Gastrocnemius medialis (tissue), 4 donors: ENCODE results near the gene TEAD4. TPM values are rescaled to one million over a fixed set of nuclear protein-coding genes. Genes with fewer than 3 reads are reported as not detected.

ENCODE experiments used
- ATAC-seq, 2 donors: fragments of 150-250 bp; one replicate each; pipeline ENCODE4 v1.9.1; 2016
- DNase-seq, 2 donors: peaks; one replicate each; pipeline ENCODE4 v3.0.0-alpha.2; 2019
- H3K27ac ChIP-seq, 4 donors: fragments of 200-600 bp; sonication (generic); 1 replicate in 1 of 4; 2 replicates in 3 of 4; pipeline ENCODE4 v1.5.1; 2016 to 2018; ENCODE audit warnings: mild to moderate bottlenecking in 2 of 4, moderate library complexity in 1 of 4
- H3K27me3 ChIP-seq, 3 donors: fragments of 200-600 bp; sonication (generic) in 2 of 3; 1 replicate in 1 of 3; 2 replicates in 2 of 3; pipeline versions ENCODE4 v1.5.1 to v1.6.0; 2016 to 2019; ENCODE audit warnings: mild to moderate bottlenecking in 1 of 3, moderate library complexity in 1 of 3
- H3K36me3 ChIP-seq, 2 donors: fragments of 200-600 bp; sonication (generic) in 1 of 2; one replicate each; pipeline ENCODE4 v1.5.1; 2017 to 2018
- H3K4me1 ChIP-seq, 2 donors: fragments of 200-600 bp; sonication (generic) in 1 of 2; one replicate each; pipeline ENCODE4 v1.5.1; 2016 to 2017; ENCODE audit warnings: mild to moderate bottlenecking in 2 of 2
- H3K4me3 ChIP-seq, 4 donors: fragments of 200-600 bp; sonication (generic) in 3 of 4; 1 replicate in 1 of 4; 2 replicates in 3 of 4; pipeline ENCODE4 v1.5.1; 2016 to 2019; ENCODE audit warnings: mild to moderate bottlenecking in 2 of 4
- H3K9me3 ChIP-seq, 3 donors: fragments of 200-600 bp; sonication (generic) in 2 of 3; 1 replicate in 1 of 3; 2 replicates in 2 of 3; pipeline ENCODE4 v1.5.1; 2016 to 2019
- CTCF ChIP-seq, 5 experiments: fragments of 450-650 bp in 3 of 5; fragments of 200-600 bp in 2 of 5; sonication (generic) in 2 of 5; IDR thresholded peaks in 4 of 5; conservative IDR thresholded peaks in 1 of 5; 1 replicate in 4 of 5; 2 replicates in 1 of 5; pipeline ENCODE4 v1.5.1; 2016 to 2019; ENCODE audit warnings: antibody characterized with exemption in 5 of 5, mild to moderate bottlenecking in 3 of 5, moderate library complexity in 3 of 5
- POLR2A ChIP-seq, 2 donors: fragments of 450-650 bp; IDR thresholded peaks; one replicate each; pipeline ENCODE4 v1.6.1; 2017; ENCODE audit warnings: antibody characterized with exemption in 2 of 2, mild to moderate bottlenecking in 2 of 2, moderate library complexity in 2 of 2
- in situ Hi-C, 4 donors: fragments of 200-750 bp; cut with MboI; loops; one replicate each; pipeline versions ENCODE4 v1.15.0 to v1.8.0; 2017; ENCODE audit warnings: low sequenced_read_pairs in 4 of 4
- intact Hi-C: fragments of 100-400 bp; cut with DNase I; formaldehyde crosslinking; loops from one replicate; pipeline ENCODE4 v1.15.1; 2023; ENCODE audit warnings: low total_unique reads
- total RNA-seq, 4 donors: library from RNA; depleted of rRNA; stranded (reverse); fragments of >200 nt; gene quantifications; one replicate each; pipeline versions ENCODE4 v1.1.0 to v1.2.3, GENCODE V29; 2016

Gene TEAD4
- total RNA-seq, 4 donors from 2014 or later = 91.1 to 201 (median 122) TPM

GRCh38 chr12:3042826-3043225 is 83.6 kb downstream of the TEAD4 start:
- in situ Hi-C loops = loop anchor here in 1 of 4 donors (25.0 kb wide), 1 partner anchor 156 kb away; the partner anchor contains the start of genes FOXM1, RHNO1 and TULP3
- H3K9me3 ChIP-seq = no peaks in the 10 kb centered on the region
- H3K4me1 ChIP-seq = peaks cover 25 to 44% of the 10 kb centered on the region in 2 donors
- H3K27me3 ChIP-seq = no peaks in the 10 kb centered on the region
- no peak for TF ChIP-seq POLR2A (IDR thresholded peaks at IDR 0.05)
- TF ChIP-seq CTCF (IDR thresholded peaks at IDR 0.05 in 4 of 5, conservative IDR thresholded peaks at IDR 0.05 in 1 of 5) = no peak
- DNase-seq (no peak), ATAC-seq (no peak)
- peaks cover 0 to 20% of the 10 kb centered on the region in 2 donors for H3K36me3 ChIP-seq
- peak overlapping the region in 2 of 4 donors; percentile 31 to 62 for H3K27ac ChIP-seq
- no peak overlapping the region for H3K4me3 ChIP-seq
- intact Hi-C loops = loop anchor here (10.0 kb wide), 1 partner anchor 188 kb away; the partner anchor contains the start of gene TEX52

GRCh38 chr12:3043406-3043805 is 84.2 kb downstream of the TEAD4 start:
- in situ Hi-C loops = loop anchor here in 1 of 4 donors (25.0 kb wide), 1 partner anchor 156 kb away; the partner anchor contains the start of genes FOXM1, RHNO1 and TULP3
- H3K4me1 ChIP-seq = peaks cover 25 to 47% of the 10 kb centered on the region in 2 donors
- no peak for TF ChIP-seq POLR2A (IDR thresholded peaks at IDR 0.05)
- no peak for TF ChIP-seq CTCF (IDR thresholded peaks at IDR 0.05 in 4 of 5, conservative IDR thresholded peaks at IDR 0.05 in 1 of 5)

GRCh38 chr12:3044141-3044630 is 85.0 kb downstream of the TEAD4 start:
- TF ChIP-seq POLR2A (IDR thresholded peaks at IDR 0.05) = no peak
- no peak for TF ChIP-seq CTCF (IDR thresholded peaks at IDR 0.05 in 4 of 5, conservative IDR thresholded peaks at IDR 0.05 in 1 of 5)
- Histone ChIP-seq H3K9me3 (no peaks in the 10 kb centered on the region), H3K27ac (peak overlapping the region in 3 of 4 donors; percentile 13 to 70 (median 35)), H3K36me3 (peaks cover 0 to 8% of the 10 kb centered on the region in 2 donors), H3K4me3 (no peak overlapping the region), H3K27me3 (no peaks in the 10 kb centered on the region), H3K4me1 (peaks cover 26 to 48% of the 10 kb centered on the region in 2 donors)
- no peak for DNase-seq
- intact Hi-C loops (loop anchor here (10.0 kb wide), 1 partner anchor 189 kb away; the partner anchor contains the start of gene TEX52), in situ Hi-C loops (loop anchor here in 1 of 4 donors (25.0 kb wide), 1 partner anchor 157 kb away; the partner anchor contains the start of genes FOXM1, RHNO1 and TULP3)
- ATAC-seq = no peak

More at GRCh38 chr12:3043406-3043805, 84.2 kb downstream of the TEAD4 start:
- H3K27ac ChIP-seq = no peak overlapping the region
- intact Hi-C loops = loop anchor here (10.0 kb wide), 1 partner anchor 189 kb away; the partner anchor contains the start of gene TEX52
- H3K4me3 ChIP-seq = no peak overlapping the region
- ATAC-seq (no peak), DNase-seq (no peak)
- no peaks in the 10 kb centered on the region for H3K27me3 ChIP-seq
- H3K9me3 ChIP-seq = no peaks in the 10 kb centered on the region
- peaks cover 0 to 14% of the 10 kb centered on the region in 2 donors for H3K36me3 ChIP-seq

GRCh38 chr12:3045494-3045893 is 86.3 kb downstream of the TEAD4 start:
- no peak for ATAC-seq
- TF ChIP-seq CTCF (IDR thresholded peaks at IDR 0.05 in 4 of 5, conservative IDR thresholded peaks at IDR 0.05 in 1 of 5) = no peak
- no peak for TF ChIP-seq POLR2A (IDR thresholded peaks at IDR 0.05)

More at GRCh38 chr12:3045494-3045893, 86.3 kb downstream of the TEAD4 start:
- no peak for DNase-seq
- H3K36me3 ChIP-seq = peaks cover 0 to 7% of the 10 kb centered on the region in 2 donors
- H3K27ac ChIP-seq = peak overlapping the region; percentile 70 to 88 (median 82)
- H3K4me3 ChIP-seq = no peak overlapping the region
- no peaks in the 10 kb centered on the region for H3K9me3 ChIP-seq
- peaks cover 32 to 53% of the 10 kb centered on the region in 2 donors for H3K4me1 ChIP-seq
- intact Hi-C loops = loop anchor here (10.0 kb wide), 1 partner anchor 191 kb away; the partner anchor contains the start of gene TEX52
- in situ Hi-C loops = loop anchor here in 1 of 4 donors (25.0 kb wide), 1 partner anchor 158 kb away; the partner anchor contains the start of genes FOXM1, RHNO1 and TULP3
- H3K27me3 ChIP-seq = no peaks in the 10 kb centered on the region
